ENCODE measurements around the gene SF3A1. TPM values are rescaled to one million over a fixed set of nuclear protein-coding genes. Genes with fewer than 3 reads are reported as not detected.

The SF3A1 gene
- total RNA-seq, 1 donor = 94.3 TPM

DNA sequence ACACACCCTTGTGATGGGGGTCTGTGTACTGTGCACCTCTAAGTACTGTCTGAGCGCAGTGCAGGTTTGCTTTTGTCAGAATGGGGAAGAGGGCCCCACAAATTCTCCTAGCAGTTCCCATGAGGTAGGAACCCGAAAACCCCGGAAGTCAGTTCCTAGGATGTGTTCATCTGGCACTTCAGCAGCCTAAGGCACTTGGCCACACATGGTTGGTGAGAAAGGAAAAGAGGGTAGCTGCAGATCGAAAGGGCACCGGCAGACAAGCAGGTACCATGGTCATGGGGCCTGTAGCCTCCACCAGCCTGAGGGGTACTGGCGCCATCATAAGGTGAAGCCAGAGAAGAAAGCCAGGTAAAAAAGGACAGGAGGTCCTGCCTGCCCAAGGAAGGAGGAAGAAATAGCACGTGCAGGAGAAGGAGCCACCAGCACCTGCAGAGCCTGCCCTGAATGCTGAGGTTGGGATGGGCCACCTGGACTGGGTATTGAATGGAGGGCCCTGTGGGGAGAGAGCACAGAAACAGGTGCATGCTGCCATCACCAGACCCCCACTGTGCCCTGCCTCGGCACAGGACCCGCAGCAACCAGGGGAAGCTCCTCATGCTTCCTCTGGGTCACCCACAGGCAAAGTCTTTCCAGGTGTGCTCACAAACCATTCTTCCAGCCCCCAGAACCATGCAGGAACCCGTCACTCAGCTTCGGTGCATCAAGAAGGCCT is 59.3 kb downstream of the SF3A1 start:
- H3K4me1 ChIP-seq (ENCODE audit: insufficient read depth, low read length) = peaks cover 50% of the 10 kb centered on the region

DNA sequence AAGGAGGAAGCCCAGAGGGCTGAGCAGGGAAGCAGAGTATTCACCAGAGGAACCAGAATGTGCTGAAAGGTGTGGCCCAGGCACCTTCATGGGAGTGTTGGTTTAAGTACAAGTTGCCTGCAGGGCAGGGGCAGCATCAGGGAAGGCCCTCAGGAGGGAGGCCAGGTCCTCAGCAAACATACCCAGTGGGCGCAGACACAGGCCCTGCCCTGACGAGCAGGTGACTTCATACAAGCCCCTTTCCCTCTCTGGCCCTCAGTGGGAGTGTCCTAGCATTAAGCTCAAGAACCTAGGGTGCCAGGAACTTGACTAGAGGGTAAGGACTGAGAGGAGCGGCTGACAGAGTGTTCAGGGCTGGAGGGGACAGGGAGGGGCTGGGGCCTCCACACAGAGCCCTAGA is 59.9 kb downstream of the SF3A1 start:
- H3K9me3 ChIP-seq (ENCODE audit: low read depth, low read length) = no peaks in the 10 kb centered on the region
- no peak overlapping the region for H3K4me3 ChIP-seq (ENCODE audit: low read length)
- no peaks in the 10 kb centered on the region for H3K27me3 ChIP-seq (ENCODE audit: insufficient read depth, low read length)
- H3K4me1 ChIP-seq (ENCODE audit: insufficient read depth, low read length) = peaks cover 44% of the 10 kb centered on the region

More for the DNA sequence above, 59.3 kb downstream of the SF3A1 start:
- H3K4me3 ChIP-seq (ENCODE audit: low read length) = no peak overlapping the region
- no peaks in the 10 kb centered on the region for H3K9me3 ChIP-seq (ENCODE audit: low read depth, low read length)
- H3K27me3 ChIP-seq (ENCODE audit: insufficient read depth, low read length) = no peaks in the 10 kb centered on the region

DNA sequence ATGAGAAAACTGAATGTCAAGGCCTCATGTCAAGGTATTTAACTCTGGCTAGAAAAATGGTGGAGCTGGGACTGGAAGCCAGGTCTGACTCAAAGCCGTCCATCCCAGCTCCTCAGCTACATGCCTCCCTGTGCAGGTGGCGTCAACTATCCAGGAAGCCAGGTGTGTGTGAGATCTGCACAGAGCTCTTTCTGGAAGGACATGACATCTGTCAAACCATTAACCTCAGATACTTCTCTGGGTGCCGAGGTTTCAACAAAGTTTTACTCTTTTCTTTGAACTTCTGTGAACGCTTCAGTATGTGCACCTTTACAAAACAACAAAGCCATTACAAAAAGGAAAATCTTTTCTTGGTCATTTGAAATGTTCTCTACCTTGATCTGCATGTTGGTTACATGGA is 60.4 kb downstream of the SF3A1 start:
- H3K27me3 ChIP-seq (ENCODE audit: insufficient read depth, low read length) = no peaks in the 10 kb centered on the region
- no peak overlapping the region for H3K4me3 ChIP-seq (ENCODE audit: low read length)
- peaks cover 39% of the 10 kb centered on the region for H3K4me1 ChIP-seq (ENCODE audit: insufficient read depth, low read length)
- no peaks in the 10 kb centered on the region for H3K9me3 ChIP-seq (ENCODE audit: low read depth, low read length)

DNA sequence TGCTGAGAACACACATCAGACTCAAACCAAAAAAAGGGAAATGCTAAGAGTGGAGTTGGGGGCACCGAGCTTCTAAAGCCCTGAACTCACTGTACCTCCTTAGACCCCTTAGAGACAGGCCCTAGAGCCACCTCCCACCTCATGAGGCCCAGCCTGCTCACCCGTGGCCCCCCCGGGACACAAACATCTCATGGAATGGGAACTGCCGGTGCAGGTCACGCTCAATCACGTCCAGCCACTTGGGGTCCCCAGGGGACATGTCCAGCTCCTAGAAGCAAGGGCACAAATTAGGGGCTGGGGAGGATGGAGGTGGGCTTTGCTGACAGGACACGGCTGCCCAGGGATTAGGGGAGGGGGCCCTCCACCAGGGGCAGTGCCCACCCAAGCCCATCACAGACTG is 61.1 kb downstream of the SF3A1 start:
- Histone ChIP-seq H3K4me3 (ENCODE audit: low read length) (no peak overlapping the region), H3K9me3 (ENCODE audit: low read depth, low read length) (no peaks in the 10 kb centered on the region), H3K4me1 (ENCODE audit: insufficient read depth, low read length) (peaks cover 36% of the 10 kb centered on the region), H3K27me3 (ENCODE audit: insufficient read depth, low read length) (no peaks in the 10 kb centered on the region)

DNA sequence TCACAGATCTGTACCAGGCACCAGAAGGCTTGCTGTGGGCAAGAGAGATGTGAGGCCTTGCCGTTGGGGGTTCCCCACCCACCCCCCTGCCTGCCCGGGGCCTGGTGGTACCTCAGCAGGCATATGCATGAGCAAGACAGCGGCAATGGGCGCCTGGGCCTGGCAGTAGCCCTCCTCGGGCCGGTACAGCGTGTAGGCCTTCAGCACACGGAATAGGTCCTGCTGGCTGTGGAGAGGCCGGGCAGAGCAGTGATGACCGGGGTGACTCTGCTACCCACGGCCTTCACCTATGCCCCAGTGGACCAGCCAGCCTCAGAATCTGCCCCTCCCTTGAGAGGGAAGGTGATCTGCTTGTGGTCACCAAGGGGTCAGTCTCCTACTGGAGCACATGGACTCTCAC is 61.9 kb downstream of the SF3A1 start:
- H3K27me3 ChIP-seq (ENCODE audit: insufficient read depth, low read length) = no peaks in the 10 kb centered on the region
- H3K4me1 ChIP-seq (ENCODE audit: insufficient read depth, low read length) = peaks cover 39% of the 10 kb centered on the region
- H3K9me3 ChIP-seq (ENCODE audit: low read depth, low read length) = no peaks in the 10 kb centered on the region
- H3K4me3 ChIP-seq (ENCODE audit: low read length) = no peak overlapping the region

DNA sequence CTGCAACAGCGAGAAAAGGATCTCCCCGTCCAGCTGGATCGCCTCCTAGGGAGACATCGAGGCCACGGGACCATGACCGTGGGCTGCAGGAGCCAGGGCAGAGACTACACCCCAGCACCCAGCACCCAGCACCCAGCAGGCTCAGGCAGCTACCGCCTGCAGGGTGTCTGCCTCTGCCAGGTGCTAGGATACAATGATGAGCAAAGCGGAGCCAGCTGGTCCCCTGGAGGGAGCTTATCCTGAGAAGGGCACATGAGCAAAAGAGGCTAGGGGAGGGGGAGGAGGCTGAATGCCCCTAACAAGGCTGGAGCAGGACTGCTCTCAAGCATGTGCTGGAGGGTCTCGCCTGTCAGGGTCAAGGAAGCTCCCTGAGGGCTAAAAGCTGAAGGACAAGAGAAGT is 62.6 kb downstream of the SF3A1 start:
- no peak overlapping the region for H3K4me3 ChIP-seq (ENCODE audit: low read length)
- H3K4me1 ChIP-seq (ENCODE audit: insufficient read depth, low read length) = peaks cover 41% of the 10 kb centered on the region
- no peaks in the 10 kb centered on the region for H3K9me3 ChIP-seq (ENCODE audit: low read depth, low read length)
- no peaks in the 10 kb centered on the region for H3K27me3 ChIP-seq (ENCODE audit: insufficient read depth, low read length)

DNA sequence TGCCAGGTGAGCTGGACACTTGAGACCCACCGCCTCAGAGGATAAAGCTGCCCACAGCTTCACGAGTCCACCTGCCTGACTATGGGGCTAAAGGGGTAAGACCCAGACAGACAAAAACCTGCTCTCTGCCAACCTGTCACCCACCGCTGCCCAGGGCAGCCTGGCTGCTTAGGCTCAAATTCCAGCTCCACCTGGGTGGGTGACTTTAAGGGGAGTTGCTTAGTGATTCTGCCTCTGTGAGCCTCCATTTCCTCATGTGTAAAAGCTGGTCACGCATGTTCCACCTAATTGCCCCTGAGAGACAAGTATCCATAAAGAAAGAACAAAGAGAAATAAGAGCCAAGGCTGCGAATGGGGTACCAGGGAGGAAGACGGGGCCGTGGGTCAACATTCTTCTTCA is 63.7 kb downstream of the SF3A1 start:
- H3K27me3 ChIP-seq (ENCODE audit: insufficient read depth, low read length) = no peaks in the 10 kb centered on the region
- H3K4me3 ChIP-seq (ENCODE audit: low read length) = no peak overlapping the region
- no peaks in the 10 kb centered on the region for H3K9me3 ChIP-seq (ENCODE audit: low read depth, low read length)
- peaks cover 44% of the 10 kb centered on the region for H3K4me1 ChIP-seq (ENCODE audit: insufficient read depth, low read length)

DNA sequence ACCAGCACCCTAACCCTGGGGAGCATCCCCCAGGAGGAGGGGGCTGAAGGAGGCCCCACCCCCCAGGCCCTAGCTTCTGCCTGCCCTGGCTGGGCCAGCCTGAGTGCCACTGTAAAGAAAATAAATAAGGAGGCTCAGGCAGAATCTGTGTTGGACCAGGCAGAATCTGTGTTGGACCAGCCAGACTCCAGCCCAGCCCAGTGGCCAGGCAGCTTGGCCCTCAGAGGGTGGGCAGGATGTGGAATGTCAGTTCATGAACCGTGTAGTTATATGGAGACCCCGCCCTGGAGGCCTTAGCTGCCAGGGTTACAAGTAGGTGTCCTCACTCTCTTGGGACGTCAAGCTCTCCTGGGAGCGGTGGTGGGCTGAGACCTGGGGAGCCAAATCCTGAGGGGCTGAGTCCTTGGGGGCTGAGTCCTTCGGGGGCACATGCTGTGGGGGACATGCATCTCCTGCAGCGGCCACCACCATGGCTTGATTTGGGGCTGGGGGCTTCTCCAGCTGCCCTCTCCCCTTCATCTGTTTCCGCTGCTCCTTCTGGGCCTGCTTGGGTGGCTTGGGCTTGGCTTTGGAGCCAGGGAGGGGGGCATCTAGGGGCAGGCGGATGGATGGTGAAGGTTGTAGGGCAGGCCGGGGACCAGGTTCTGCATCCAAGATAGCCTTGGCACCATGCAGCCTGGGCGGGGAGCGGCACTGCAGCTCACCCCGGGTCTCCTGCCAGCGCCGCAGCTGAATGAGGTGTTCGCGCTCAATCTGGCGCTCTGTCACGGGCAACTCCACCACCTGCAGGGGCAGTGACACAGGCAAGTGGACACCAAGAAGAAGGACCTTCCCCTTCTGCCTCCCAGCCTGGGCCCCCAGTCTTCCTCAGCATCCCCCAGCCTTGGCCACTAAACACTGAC is 64.4 kb downstream of the SF3A1 start:
- H3K27me3 ChIP-seq (ENCODE audit: insufficient read depth, low read length) = no peaks in the 10 kb centered on the region
- no peaks in the 10 kb centered on the region for H3K9me3 ChIP-seq (ENCODE audit: low read depth, low read length)
- no peak overlapping the region for H3K4me3 ChIP-seq (ENCODE audit: low read length)
- peaks cover 44% of the 10 kb centered on the region for H3K4me1 ChIP-seq (ENCODE audit: insufficient read depth, low read length)

DNA sequence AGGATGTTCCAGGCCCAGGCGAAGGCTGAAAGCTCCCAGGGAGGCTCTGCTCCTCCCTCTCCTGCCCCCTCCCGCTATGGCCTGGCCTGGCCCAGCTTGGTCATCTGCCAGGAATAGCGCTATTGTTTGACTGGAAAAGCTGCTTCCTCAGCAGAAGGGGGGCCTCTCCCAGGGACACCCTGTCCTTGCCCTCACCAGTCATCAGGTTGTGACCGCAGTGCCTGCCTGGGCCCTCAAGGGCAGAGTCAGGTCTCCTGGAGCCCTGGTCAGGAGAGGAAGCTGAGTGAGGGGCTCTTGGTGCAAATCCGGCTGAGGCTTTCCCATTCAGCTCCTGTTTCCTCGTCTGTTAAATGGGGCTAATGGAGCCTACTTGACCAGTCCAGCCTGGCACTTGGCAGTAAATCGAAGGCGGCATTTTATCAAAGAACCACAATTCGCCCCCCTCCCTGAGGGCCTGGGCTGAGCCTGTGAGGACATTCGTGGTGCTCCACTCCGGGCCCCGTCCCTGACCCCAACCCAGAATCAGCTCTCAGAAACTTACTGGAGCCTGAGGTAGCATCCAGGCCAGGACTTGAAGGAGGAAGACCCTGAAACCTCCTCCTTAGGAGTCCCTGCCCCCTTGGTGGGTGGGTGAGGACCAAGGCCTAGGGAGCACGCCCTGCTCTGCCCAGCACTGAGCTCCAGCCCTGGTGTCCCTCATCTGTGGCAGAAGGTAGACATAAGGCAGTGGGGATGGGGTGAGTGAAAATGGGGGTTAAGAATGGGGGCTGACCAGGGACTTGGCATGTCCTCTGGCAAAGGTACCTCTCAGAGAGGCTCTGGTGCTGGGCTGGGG is 65.4 kb downstream of the SF3A1 start:
- Histone ChIP-seq H3K4me3 (ENCODE audit: low read length) (no peak overlapping the region), H3K4me1 (ENCODE audit: insufficient read depth, low read length) (peaks cover 39% of the 10 kb centered on the region)

DNA sequence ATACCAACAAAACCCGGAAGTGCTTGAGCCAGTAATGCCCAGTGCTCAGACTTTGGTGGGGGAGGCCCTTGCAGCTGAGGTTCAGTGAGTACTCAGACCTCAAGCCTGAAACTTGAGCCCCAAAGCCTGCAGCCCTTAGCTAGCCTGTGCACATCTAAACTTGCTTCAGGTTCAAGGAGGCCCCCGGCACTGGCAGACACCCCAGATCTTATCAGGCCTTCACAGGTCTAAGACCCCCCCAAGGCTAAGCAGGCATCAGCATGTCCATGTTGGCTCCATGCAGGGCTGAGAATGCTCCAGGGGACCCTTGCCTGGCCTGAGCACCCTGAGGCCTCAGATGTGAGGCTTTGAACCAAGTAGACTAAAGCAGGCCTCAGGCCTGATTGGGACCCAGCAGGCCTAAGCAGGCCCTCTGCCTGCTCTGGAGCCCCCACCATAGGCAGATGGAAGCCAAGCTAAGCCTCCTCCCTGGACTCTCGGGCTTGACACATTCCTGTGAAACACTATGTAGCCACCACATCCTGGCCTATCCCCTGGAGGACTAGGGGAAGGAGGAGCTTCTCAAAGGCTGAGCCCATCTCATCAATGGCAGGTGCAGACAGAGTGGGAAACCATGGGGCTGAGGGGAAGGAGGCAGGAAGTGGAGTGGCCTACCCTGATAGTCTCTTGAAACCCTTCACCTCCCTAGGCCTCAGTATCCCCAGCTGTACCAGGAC is 66.2 kb downstream of the SF3A1 start:
- Histone ChIP-seq H3K4me3 (ENCODE audit: low read length) (no peak overlapping the region), H3K9me3 (ENCODE audit: low read depth, low read length) (no peaks in the 10 kb centered on the region), H3K4me1 (ENCODE audit: insufficient read depth, low read length) (peaks cover 33% of the 10 kb centered on the region), H3K27me3 (ENCODE audit: insufficient read depth, low read length) (no peaks in the 10 kb centered on the region)

More for the DNA sequence above, 65.4 kb downstream of the SF3A1 start:
- Histone ChIP-seq H3K27me3 (ENCODE audit: insufficient read depth, low read length) (no peaks in the 10 kb centered on the region), H3K9me3 (ENCODE audit: low read depth, low read length) (no peaks in the 10 kb centered on the region)

DNA sequence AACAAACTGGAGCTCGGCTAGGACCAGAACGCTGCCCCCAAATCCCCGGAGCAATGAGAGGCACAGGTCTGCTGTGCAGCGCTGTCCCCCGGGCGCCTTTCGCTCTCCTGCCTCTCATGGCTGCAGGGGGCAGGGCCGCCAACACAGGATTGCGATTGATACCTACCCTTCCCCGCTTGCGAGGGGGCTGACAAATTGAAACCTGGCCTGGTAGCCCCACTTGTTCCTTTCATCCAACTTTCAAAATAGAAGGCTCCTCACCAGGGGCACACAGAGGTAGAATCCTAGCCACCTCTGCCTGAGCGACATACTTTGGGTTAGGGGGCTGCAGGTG is 66.7 kb downstream of the SF3A1 start:
- Histone ChIP-seq H3K9me3 (ENCODE audit: low read depth, low read length) (no peaks in the 10 kb centered on the region), H3K4me1 (ENCODE audit: insufficient read depth, low read length) (peaks cover 32% of the 10 kb centered on the region), H3K27me3 (ENCODE audit: insufficient read depth, low read length) (no peaks in the 10 kb centered on the region), H3K4me3 (ENCODE audit: low read length) (peak overlapping the region; percentile 58)

DNA sequence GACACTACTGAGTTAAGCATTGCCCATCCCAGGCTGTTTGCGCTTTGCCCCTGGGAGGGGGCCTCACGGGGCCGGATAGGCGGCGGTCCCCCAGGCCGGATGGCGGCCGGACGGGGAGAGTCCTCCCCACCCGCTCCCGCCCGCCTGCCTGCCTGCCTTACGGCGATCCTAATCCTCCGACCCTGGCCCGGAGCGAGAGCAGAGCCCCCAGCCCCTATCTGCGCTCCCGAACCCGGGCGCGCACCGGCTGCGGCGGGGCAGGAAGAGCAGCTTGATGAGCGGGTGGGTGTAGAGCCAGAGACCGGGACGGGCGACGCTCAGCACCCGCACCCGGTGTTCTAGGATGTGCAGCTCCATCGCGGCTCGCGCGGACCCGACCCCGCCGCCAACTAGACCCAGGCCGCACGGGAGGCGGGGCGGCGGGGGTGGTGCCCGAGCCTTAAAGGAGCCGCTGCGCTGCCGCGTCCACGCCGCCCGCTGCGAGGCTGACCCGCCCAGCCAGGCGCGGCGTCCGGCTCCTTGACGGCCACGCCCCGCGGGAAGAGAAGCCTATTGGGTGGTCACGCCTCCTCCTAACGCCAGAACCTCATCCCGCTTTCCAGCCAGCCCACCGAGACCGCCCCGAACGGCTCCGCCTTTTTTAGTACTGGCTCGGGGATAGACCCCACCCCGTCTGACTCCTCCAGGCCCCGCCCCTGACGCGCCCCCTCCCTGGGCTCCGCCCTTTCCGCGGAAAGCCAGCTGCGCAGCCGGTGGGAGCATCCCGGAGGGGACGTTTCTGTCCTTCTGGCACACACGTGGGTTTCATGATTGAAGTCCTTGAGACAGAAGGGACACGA is 67.3 kb downstream of the SF3A1 start, which contains the start of gene CASTOR1:
TSS of gene CASTOR1 (minus strand) at position 365 of the 839 bp plus-strand sequence. CDS start at position 357, 8 bp downstream.
- Histone ChIP-seq H3K4me1 (ENCODE audit: insufficient read depth, low read length) (peaks cover 32% of the 10 kb centered on the region), H3K9me3 (ENCODE audit: low read depth, low read length) (no peaks in the 10 kb centered on the region), H3K27me3 (ENCODE audit: insufficient read depth, low read length) (no peaks in the 10 kb centered on the region), H3K4me3 (ENCODE audit: low read length) (peak within 1 kb of the TSS; percentile 58)

DNA sequence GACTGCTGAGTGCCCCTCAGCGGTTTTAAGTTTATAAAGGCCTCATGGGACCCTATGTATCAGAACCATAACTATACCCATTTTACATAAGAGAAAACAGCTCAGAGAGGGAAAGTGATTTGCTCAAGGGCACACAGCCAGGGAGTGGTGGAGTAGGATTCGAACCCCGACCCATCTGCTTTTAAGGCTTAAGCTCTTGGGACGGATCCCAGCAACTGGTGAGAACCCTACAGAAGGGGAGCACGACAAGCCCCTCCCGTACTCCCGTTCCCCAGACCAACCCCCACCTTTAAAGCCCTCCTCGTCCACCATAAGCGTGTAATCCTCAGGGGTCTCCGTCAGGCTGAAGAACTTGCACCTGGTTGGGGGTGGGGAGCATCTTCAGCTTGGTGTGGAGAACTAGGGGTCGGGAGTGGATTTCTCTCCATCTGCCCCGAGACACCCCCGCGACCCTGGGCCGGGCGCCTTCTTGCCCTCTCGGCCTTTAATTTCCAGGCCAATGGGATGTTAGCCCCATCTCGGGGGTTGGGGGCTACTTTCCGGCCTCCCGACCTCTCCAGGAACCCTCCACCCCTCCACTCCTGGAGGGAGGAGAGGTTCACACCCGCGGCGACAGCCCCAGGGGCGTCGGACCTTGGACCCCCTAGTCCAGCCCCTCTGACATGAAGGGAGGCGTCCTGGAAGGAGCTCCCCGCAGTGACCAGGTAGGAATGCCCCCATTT is 68.1 kb downstream of the SF3A1 start:
- Histone ChIP-seq H3K4me1 (ENCODE audit: insufficient read depth, low read length) (peaks cover 32% of the 10 kb centered on the region), H3K4me3 (ENCODE audit: low read length) (peak overlapping the region; percentile 58), H3K9me3 (ENCODE audit: low read depth, low read length) (no peaks in the 10 kb centered on the region), H3K27me3 (ENCODE audit: insufficient read depth, low read length) (no peaks in the 10 kb centered on the region)
